Esophagus muscularis mucosa (tissue), 4 donors: Measurements from ENCODE around the gene SMAP1.

Source experiments
- CTCF ChIP-seq, 3 experiments: fragments of 200-600 bp in 2 of 3; fragments of 450-650 bp in 1 of 3; sonication (generic) in 2 of 3; IDR thresholded peaks; one replicate each; pipeline ENCODE4 v1.5.1; 2017 to 2019; ENCODE audit warnings: antibody characterized with exemption in 3 of 3, mild to moderate bottlenecking in 2 of 3, moderate library complexity in 1 of 3
- EP300 ChIP-seq: sonication (generic); formaldehyde crosslinking; IDR thresholded peaks from one replicate; pipeline ENCODE4 v1.6.1; 2017; ENCODE audit warnings: antibody characterized with exemption
- POLR2A ChIP-seq: fragments of 450-650 bp; IDR thresholded peaks from one replicate; pipeline ENCODE4 v1.6.1; 2017; ENCODE audit warnings: antibody characterized with exemption, moderate library complexity, mild to moderate bottlenecking, low read depth
- POLR2AphosphoS5 ChIP-seq, 2 donors: sonication (generic); formaldehyde crosslinking; IDR thresholded peaks; one replicate each; pipeline ENCODE4 v1.6.1; 2017; ENCODE audit warnings: antibody characterized with exemption in 2 of 2

GRCh38 chr6:70834520-70834919, 166.8 kb downstream of the SMAP1 start:
- TF ChIP-seq CTCF (IDR thresholded peaks at IDR 0.05) (no peak), POLR2A (no peak), POLR2AphosphoS5 (IDR thresholded peaks at IDR 0.05) (no peak), EP300 (no peak)
